Measurements from ENCODE around the gene KRIT1.

GRCh38 chr7:92250603-92251002 is 4.9 kb upstream of the KRIT1 start:
- TF ChIP-seq, protein P1, sequence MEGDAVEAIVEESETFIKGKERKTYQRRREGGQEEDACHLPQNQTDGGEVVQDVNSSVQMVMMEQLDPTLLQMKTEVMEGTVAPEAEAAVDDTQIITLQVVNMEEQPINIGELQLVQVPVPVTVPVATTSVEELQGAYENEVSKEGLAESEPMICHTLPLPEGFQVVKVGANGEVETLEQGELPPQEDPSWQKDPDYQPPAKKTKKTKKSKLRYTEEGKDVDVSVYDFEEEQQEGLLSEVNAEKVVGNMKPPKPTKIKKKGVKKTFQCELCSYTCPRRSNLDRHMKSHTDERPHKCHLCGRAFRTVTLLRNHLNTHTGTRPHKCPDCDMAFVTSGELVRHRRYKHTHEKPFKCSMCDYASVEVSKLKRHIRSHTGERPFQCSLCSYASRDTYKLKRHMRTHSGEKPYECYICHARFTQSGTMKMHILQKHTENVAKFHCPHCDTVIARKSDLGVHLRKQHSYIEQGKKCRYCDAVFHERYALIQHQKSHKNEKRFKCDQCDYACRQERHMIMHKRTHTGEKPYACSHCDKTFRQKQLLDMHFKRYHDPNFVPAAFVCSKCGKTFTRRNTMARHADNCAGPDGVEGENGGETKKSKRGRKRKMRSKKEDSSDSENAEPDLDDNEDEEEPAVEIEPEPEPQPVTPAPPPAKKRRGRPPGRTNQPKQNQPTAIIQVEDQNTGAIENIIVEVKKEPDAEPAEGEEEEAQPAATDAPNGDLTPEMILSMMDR (IDR thresholded peaks at IDR 0.05) = no peak
- TF ChIP-seq EP300 (IDR thresholded peaks at IDR 0.05) (no peak), POLR2A (IDR thresholded peaks at IDR 0.05) (no peak), POLR2AphosphoS5 (IDR thresholded peaks at IDR 0.05) (no peak)

Measured in stomach (tissue), 4 donors.